IPS-20b (cell line): ENCODE results near the gene NBDY.
"Not testable (repeated sequence)": the region's sequence is repeated elsewhere in the genome, so short reads cannot be mapped to it uniquely, and the experiment has no call there.

Source experiments
- H3K27ac ChIP-seq: one replicate; pipeline ENCODE4 v1.5.1; 2013; ENCODE audit warnings: low read length
- H3K27me3 ChIP-seq: 2 replicates; pipeline ENCODE4 v1.6.1; 2013; ENCODE audit warnings: mild to moderate bottlenecking, low read length, inconsistent platforms; ENCODE audit not compliant: insufficient read depth
- H3K36me3 ChIP-seq: 2 replicates; pipeline ENCODE4 v1.6.1; 2013; ENCODE audit warnings: low read depth, mild to moderate bottlenecking, inconsistent platforms, low read length, moderate library complexity; ENCODE audit not compliant: insufficient read depth
- H3K4me1 ChIP-seq: 2 replicates; pipeline ENCODE4 v1.6.1; 2013; ENCODE audit warnings: mild to moderate bottlenecking, control low read depth, inconsistent platforms, low read length, moderate library complexity; ENCODE audit not compliant: insufficient read depth
- H3K4me3 ChIP-seq: 2 replicates; pipeline ENCODE4 v1.5.1; 2013; ENCODE audit warnings: mild to moderate bottlenecking, low read length, inconsistent platforms
- H3K9ac ChIP-seq: 2 replicates; pipeline ENCODE4 v1.6.1; 2013; ENCODE audit warnings: low read depth, mild to moderate bottlenecking, inconsistent platforms, low read length, moderate library complexity
- H3K9me3 ChIP-seq: 2 replicates; pipeline ENCODE4 v1.6.1; 2013; ENCODE audit warnings: mild to moderate bottlenecking, low read depth, low read length, inconsistent platforms; ENCODE audit not compliant: insufficient read depth

The NBDY gene

GRCh38 chrX:56765811-56766553, 36.9 kb downstream of the NBDY start:
- Histone ChIP-seq H3K27me3 (no peaks in the 10 kb centered on the region), H3K9me3 (no peaks in the 10 kb centered on the region), H3K36me3 (no peaks in the 10 kb centered on the region), H3K27ac (no peak overlapping the region), H3K9ac (no peak overlapping the region), H3K4me3 (no peak overlapping the region), H3K4me1 (no peaks in the 10 kb centered on the region)

- Histone ChIP-seq H3K4me3 (no peak overlapping the region), H3K27me3 (no peaks in the 10 kb centered on the region), H3K9ac (no peak overlapping the region), H3K4me1 (no peaks in the 10 kb centered on the region), H3K27ac (no peak overlapping the region), H3K9me3 (no peaks in the 10 kb centered on the region), H3K36me3 (no peaks in the 10 kb centered on the region)
Measured at GRCh38 chrX:56766554-56767347, 37.7 kb downstream of the NBDY start.

- H3K27ac ChIP-seq, H3K9ac ChIP-seq, H3K9me3 ChIP-seq, H3K27me3 ChIP-seq, H3K36me3 ChIP-seq, H3K4me3 ChIP-seq, H3K4me1 ChIP-seq: not testable (repeated sequence)
Measured at GRCh38 chrX:56767348-56768119, 38.5 kb downstream of the NBDY start.

- not testable (repeated sequence) for H3K9ac ChIP-seq, H3K9me3 ChIP-seq, H3K36me3 ChIP-seq, H3K4me3 ChIP-seq, H3K27ac ChIP-seq, H3K4me1 ChIP-seq, H3K27me3 ChIP-seq
Measured at GRCh38 chrX:56768120-56768660, 39.1 kb downstream of the NBDY start.

- not testable (repeated sequence) for H3K27ac ChIP-seq, H3K36me3 ChIP-seq, H3K27me3 ChIP-seq
Measured at GRCh38 chrX:56772675-56773521, 43.9 kb downstream of the NBDY start.

GRCh38 chrX:56773522-56774060, 44.5 kb downstream of the NBDY start:
- not testable (repeated sequence) for H3K27me3 ChIP-seq, H3K9me3 ChIP-seq, H3K9ac ChIP-seq

More at GRCh38 chrX:56772675-56773521, 43.9 kb downstream of the NBDY start:
- not testable (repeated sequence) for H3K4me1 ChIP-seq, H3K9ac ChIP-seq, H3K4me3 ChIP-seq, H3K9me3 ChIP-seq

GRCh38 chrX:56778099-56778923, 49.3 kb downstream of the NBDY start:
- not testable (repeated sequence) for H3K9me3 ChIP-seq, H3K4me1 ChIP-seq, H3K27ac ChIP-seq

More at GRCh38 chrX:56773522-56774060, 44.5 kb downstream of the NBDY start:
- not testable (repeated sequence) for H3K4me1 ChIP-seq, H3K27ac ChIP-seq, H3K4me3 ChIP-seq, H3K36me3 ChIP-seq

GRCh38 chrX:56778924-56779468, 50.0 kb downstream of the NBDY start:
- H3K27ac ChIP-seq, H3K4me1 ChIP-seq, H3K9ac ChIP-seq, H3K4me3 ChIP-seq, H3K9me3 ChIP-seq, H3K27me3 ChIP-seq, H3K36me3 ChIP-seq: not testable (repeated sequence)

More at GRCh38 chrX:56778099-56778923, 49.3 kb downstream of the NBDY start:
- H3K9ac ChIP-seq, H3K27me3 ChIP-seq, H3K4me3 ChIP-seq, H3K36me3 ChIP-seq: not testable (repeated sequence)

GRCh38 chrX:56780681-56781649, 51.9 kb downstream of the NBDY start:
- H3K9ac ChIP-seq, H3K4me3 ChIP-seq, H3K36me3 ChIP-seq, H3K27me3 ChIP-seq, H3K27ac ChIP-seq, H3K4me1 ChIP-seq, H3K9me3 ChIP-seq: not testable (repeated sequence)
